NCI-H2227 (cell line): ENCODE data around the gene KRTAP13-2.

Experiments
- DNase-seq: peaks from one replicate; lab custom pipeline; 2025; ENCODE audit not compliant: unreplicated experiment; lab: John Stamatoyannopoulos, UW

KRTAP13-2 gene

GRCh38 chr21:30326390-30326789 is 45.7 kb downstream of the KRTAP13-2 start:
- DNase-seq: no peak
